ENCODE results near the gene BRD9.

DNA sequence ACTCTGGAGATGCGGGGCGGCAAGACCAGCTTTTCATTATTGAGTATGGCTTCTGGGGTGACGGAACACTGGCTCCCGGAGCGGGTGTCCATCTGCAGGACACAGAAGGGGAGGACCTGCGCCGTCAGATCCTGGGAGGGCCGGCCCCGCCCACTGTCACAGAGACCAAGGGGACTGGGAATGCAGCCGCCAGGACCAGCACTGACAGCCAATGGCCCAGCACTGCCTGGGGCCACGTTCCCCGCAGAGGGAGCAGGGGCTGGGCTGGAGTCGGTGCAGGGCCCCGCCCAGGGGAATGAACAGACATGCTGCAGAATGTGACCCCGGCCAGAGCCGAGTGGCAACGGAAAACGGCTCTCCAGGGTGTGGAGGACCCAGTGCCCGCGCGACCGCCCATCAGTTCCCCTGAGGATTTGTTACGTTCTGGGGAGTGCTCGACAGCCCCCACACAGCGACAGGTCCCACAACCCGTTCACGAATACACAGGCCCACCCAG lies 42.0 kb downstream of the BRD9 start, which contains the start of gene ZDHHC11:
- TF ChIP-seq GATA3 (IDR thresholded peaks at IDR 0.05; ENCODE audit: low read depth, low read length), result no peak
- TF ChIP-seq GATA2 (IDR thresholded peaks at IDR 0.05; ENCODE audit: low read depth, low read length), result no peak

Measured in SH-SY5Y (cell line).